Esophagus squamous epithelium (tissue), 5 donors: ENCODE results near the gene CEP290. TPM values are rescaled to one million over a fixed set of nuclear protein-coding genes. Genes with fewer than 3 reads are reported as not detected.
"Not testable (repeated sequence)": the region's sequence is repeated elsewhere in the genome, so short reads cannot be mapped to it uniquely, and the experiment has no call there.

ENCODE experiments used
- DNase-seq: peaks from one replicate; lab custom pipeline; 2025; lab: John Stamatoyannopoulos, UW
- H3K27ac ChIP-seq, 4 donors: fragments of 200-600 bp; sonication (generic); one replicate each; pipeline ENCODE4 v1.5.1; 2016 to 2019; ENCODE audit warnings: mild to moderate bottlenecking in 1 of 4
- H3K27me3 ChIP-seq, 4 donors: fragments of 200-600 bp; sonication (generic); 1 replicate in 3 of 4; 2 replicates in 1 of 4; pipeline versions ENCODE4 v1.5.1 to v1.6.0; 2017 to 2021; ENCODE audit warnings: antibody characterized with exemption in 1 of 4
- H3K36me3 ChIP-seq, 3 donors: fragments of 200-600 bp; sonication (generic); one replicate each; pipeline ENCODE4 v1.5.1; 2016 to 2019
- H3K4me1 ChIP-seq, 3 donors: fragments of 200-600 bp; sonication (generic); one replicate each; pipeline ENCODE4 v1.5.1; 2017 to 2019
- H3K4me3 ChIP-seq, 4 donors: fragments of 200-600 bp; sonication (generic); 1 replicate in 3 of 4; 2 replicates in 1 of 4; pipeline ENCODE4 v1.5.1; 2016 to 2019; ENCODE audit warnings: mild to moderate bottlenecking in 2 of 4, moderate library complexity in 1 of 4
- H3K9me3 ChIP-seq, 3 donors: fragments of 200-600 bp; sonication (generic); one replicate each; pipeline ENCODE4 v1.5.1; 2016 to 2019
- CTCF ChIP-seq, 6 experiments: fragments of 450-650 bp in 4 of 6; fragments of 200-600 bp in 2 of 6; sonication (generic) in 2 of 6; IDR thresholded peaks; one replicate each; pipeline ENCODE4 v1.5.1; 2016 to 2019; ENCODE audit warnings: antibody characterized with exemption in 6 of 6, mild to moderate bottlenecking in 4 of 6, moderate library complexity in 4 of 6
- POLR2A ChIP-seq, 4 donors: fragments of 450-650 bp; IDR thresholded peaks; one replicate each; pipeline ENCODE4 v1.6.1; 2017; ENCODE audit warnings: antibody characterized with exemption in 4 of 4, mild to moderate bottlenecking in 4 of 4, moderate library complexity in 3 of 4
- whole genome bisulfite sequencing, 2 donors: methylation state at CpG; one replicate each; pipeline ENCODE4 v1.1.5; 2018; 5-methylcytosine and 5-hydroxymethylcytosine counted together
- intact Hi-C: fragments of 100-400 bp; cut with DNase I; formaldehyde crosslinking; loops from one replicate; pipeline ENCODE4 v1.15.0; 2022
- total RNA-seq, 4 donors: library from RNA; depleted of rRNA; stranded (reverse); fragments of >200 nt; gene quantifications; one replicate each; pipeline ENCODE4 v1.1.0, GENCODE V29; 2016
- donor health status: DM: yes; HTN: yes; CAD: no.

Gene CEP290
- total RNA-seq, 4 donors from 2014 or later, result 0.72 to 15.8 (median 4.3) TPM

GRCh38 chr12:88036353-88036965 is 105.4 kb downstream of the CEP290 start:
- WGBS, 2 donors, result 14 to 23% methylated on average over 5 of the region's 5 CpGs
- peak overlapping the region; percentile 84 to 95 (median 94) for H3K27ac ChIP-seq
- H3K4me3 ChIP-seq, result peak overlapping the region; percentile 79 to 94 (median 86)
- no peaks in the 10 kb centered on the region for H3K27me3 ChIP-seq
- TF ChIP-seq POLR2A (IDR thresholded peaks at IDR 0.05), result no peak
- no peak for TF ChIP-seq CTCF (IDR thresholded peaks at IDR 0.05)
- intact Hi-C loops, result no loop called here
- peaks cover 0 to 5% (median 0%) of the 10 kb centered on the region in 3 donors for H3K36me3 ChIP-seq
- peaks cover 3 to 56% (median 25%) of the 10 kb centered on the region in 3 donors for H3K4me1 ChIP-seq
- DNase-seq, result no peak
- no peaks in the 10 kb centered on the region for H3K9me3 ChIP-seq

DNA sequence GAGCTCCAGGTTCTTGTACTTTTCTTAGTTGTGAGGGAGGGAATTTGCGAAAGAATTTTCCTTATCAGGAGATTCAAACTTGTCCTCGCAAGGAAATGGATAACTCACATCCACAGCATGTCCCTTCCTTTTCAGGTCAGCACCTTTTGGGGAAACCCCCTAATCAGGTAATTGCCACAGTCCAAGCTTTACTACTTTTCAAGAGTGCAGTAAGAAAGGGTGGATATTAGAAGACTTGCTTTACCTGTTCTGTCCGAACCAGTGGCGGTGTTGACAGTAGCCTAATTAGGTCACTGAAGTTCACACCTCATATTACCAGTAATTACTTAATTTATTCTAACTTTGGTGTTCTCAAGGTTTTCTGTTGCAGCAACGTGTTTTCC is 106.0 kb downstream of the CEP290 start:
- Histone ChIP-seq H3K27ac (peak overlapping the region; percentile 84 to 95 (median 94)), H3K27me3 (no peaks in the 10 kb centered on the region), H3K36me3 (peaks cover 0 to under 1% (median 0%) of the 10 kb centered on the region in 3 donors), H3K9me3 (no peaks in the 10 kb centered on the region), H3K4me1 (peaks cover 3 to 56% (median 25%) of the 10 kb centered on the region in 3 donors), H3K4me3 (peak overlapping the region; percentile 79 to 94 (median 86))
- intact Hi-C loops, result no loop called here
- TF ChIP-seq POLR2A (IDR thresholded peaks at IDR 0.05) (no peak), CTCF (IDR thresholded peaks at IDR 0.05) (no peak)
- 3 to 6% methylated on average over 5 of the region's 5 CpGs for WGBS, 2 donors
- DNase-seq, result no peak

DNA sequence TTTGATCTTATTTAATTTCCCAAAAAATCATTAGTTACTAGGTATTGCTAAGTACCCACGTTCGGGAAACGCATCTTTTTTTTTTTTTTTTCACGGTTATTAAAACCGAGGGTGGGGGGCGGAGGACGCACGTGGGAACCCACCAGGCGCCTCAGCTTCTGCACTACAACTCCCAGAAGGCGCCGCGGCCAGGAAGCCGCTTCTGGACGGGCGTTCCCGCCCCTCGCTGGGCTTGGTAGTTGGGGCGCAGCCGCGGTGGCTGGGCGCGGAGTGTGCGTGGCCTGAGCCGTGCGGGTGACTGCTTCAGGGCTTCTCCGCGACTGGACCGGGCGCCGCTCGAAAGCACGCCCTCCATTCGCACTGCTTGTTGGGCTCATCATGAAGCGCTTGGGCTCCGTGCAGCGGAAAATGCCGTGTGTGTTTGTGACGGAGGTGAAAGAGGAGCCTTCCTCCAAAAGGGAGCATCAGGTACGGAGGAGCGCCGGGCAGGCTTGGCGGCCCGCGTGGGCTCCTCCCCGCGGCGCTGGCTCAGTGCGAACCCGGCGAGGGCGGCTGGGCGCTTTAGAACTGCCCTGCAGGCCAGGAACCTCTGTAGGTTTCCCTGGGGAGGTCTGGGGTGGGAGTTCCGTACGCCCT is 106.5 kb downstream of the CEP290 start:
- WGBS, 2 donors, result 0% methylated on average over 20 to 37 of the region's 54 CpGs
- H3K27me3 ChIP-seq, result no peaks in the 10 kb centered on the region
- TF ChIP-seq CTCF (IDR thresholded peaks at IDR 0.05) (peak in 1 of 6 experiments; percentile 4), POLR2A (IDR thresholded peaks at IDR 0.05) (peak in 2 of 4 donors; percentile 84 to 90)
- peaks cover 3 to 54% (median 25%) of the 10 kb centered on the region in 3 donors for H3K4me1 ChIP-seq
- peak; percentile 50 for DNase-seq
- peak overlapping the region; percentile 84 to 95 (median 94) for H3K27ac ChIP-seq
- intact Hi-C loops, result no loop called here
- H3K4me3 ChIP-seq, result peak overlapping the region; percentile 79 to 94 (median 86)
- no peaks in the 10 kb centered on the region for H3K36me3 ChIP-seq
- H3K9me3 ChIP-seq, result no peaks in the 10 kb centered on the region

- 80 to 86% methylated on average over 2 to 3 of the region's 3 CpGs for WGBS, 2 donors
- intact Hi-C loops, H3K36me3 ChIP-seq, DNase-seq, H3K4me3 ChIP-seq, H3K9me3 ChIP-seq, H3K27ac ChIP-seq, H3K27me3 ChIP-seq: not testable (repeated sequence)
- H3K4me1 ChIP-seq, result peaks cover 0 to 12% (median 2%) of the 10 kb centered on the region in 3 donors
These were observed 110.7 kb downstream of the CEP290 start for GRCh38 chr12:88031161-88031560.

GRCh38 chr12:88029093-88029665 is 112.7 kb downstream of the CEP290 start, which contains the start of gene C12orf50:
C12orf50 (minus strand) TSS chr12:88029401; CDS start chr12:88026962, 2,439 bp downstream.
- intact Hi-C loops, result no loop called here
- no peak for DNase-seq
- no peaks in the 10 kb centered on the region for H3K9me3 ChIP-seq
- TF ChIP-seq CTCF (IDR thresholded peaks at IDR 0.05) (no peak), POLR2A (IDR thresholded peaks at IDR 0.05) (no peak)
- no peaks in the 10 kb centered on the region for H3K27me3 ChIP-seq
- H3K27ac ChIP-seq, result no peak within 1 kb of the TSS
- WGBS, 2 donors, result 46% methylated on average over 3 of the region's 3 CpGs
- no peaks in the 10 kb centered on the region for H3K4me1 ChIP-seq
- H3K36me3 ChIP-seq, result no peaks in the 10 kb centered on the region
- H3K4me3 ChIP-seq, result no peak within 1 kb of the TSS
